Measurements from ENCODE around the gene PLA2G2C.
A peak's percentile ranks its signal among the peaks of the same experiment; 100 is the strongest.

The PLA2G2C gene

DNA sequence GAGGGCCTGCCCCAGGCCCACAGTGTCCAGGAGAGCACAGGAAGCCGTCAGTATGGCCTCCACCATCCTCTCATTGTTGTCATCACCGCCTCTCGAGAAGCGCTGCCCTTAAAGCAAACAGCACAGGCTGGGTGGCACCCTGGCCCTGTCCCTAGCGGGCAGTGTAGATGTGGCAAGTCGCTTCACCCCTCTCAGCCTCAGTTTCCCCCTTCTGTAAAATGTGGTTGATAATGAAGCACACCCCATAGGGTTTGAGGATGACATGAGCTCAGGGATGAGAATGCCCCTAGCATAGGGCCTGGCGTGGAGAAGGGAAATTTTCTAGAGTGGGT, 33.8 kb downstream of the PLA2G2C start:
- no peak for DNase-seq (ENCODE audit: low read depth in 2 of 2)

DNA sequence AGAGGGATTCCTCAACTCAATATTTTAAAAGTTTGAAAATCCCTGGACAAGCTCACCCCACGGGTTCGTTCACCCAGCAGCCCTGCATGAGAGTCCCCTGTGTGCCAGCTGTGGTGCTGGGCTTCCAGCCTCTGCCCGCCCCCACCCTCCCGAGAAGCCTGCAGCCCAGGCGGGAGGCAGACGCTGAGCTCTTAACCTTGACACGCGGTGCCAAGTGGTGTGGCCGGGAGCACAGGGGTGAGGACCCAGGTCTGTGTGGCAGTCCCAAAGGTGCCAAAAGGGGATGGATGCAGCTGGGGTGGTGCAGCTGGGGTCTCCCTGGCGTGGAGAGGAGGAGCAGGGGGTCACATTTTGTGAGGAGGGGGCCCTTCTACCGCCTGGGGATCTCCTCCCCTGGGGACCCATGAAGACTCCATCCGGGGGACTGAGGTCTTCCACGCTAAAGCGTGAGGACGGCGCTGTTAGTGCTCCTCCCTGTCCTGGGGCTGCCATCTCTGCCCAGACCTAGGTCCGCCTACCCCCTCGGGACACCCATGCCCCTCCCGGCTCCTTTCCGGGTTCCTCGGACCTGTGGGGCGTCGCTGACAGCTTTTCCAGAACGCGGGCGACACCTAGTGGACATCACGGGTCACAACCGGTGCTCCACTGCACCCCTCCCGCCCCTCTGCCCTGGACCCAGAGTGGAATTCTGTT, 34.3 kb downstream of the PLA2G2C start:
- DNase-seq (ENCODE audit: low read depth in 2 of 2) = peak; percentile 69 to 72

DNA sequence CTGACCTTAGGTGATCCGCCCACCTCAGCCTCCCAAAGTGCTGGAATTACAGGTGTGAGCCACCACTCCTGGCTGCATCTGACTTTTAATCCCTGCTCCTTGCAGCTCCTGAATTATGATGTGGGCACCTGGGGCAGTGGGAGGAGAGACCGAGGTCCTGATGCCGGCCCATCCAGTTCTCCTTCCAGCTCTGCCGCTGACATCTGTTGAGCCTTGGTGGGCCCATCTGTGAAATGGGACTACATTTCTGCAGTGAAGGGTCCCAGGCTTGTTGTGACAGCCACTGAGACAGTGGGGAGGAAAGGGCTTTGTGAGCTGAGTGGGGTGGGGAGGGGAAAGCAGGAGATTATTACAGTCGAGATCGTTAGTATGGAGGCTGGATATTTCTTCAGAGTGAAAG, 35.3 kb downstream of the PLA2G2C start:
- DNase-seq (ENCODE audit: low read depth in 2 of 2) = no peak

DNA sequence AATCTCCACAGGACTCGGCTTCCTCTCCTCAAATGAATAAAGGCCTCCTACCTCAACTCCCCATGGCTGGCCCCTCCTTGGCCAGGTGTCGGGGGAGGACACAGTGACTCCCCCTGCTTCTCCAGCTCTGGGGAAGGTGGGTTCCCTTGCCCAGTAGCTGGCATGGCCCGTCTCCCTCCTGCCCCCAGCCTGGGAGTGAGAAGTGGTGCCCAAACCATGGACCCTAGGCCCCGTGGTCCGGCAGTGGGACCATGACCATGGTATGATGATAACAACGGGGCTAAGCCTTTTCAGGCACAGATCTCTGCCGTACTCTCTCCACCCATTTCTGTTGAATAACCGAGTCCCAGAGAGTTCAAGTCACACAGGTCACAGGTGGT, 36.0 kb downstream of the PLA2G2C start:
- DNase-seq (ENCODE audit: low read depth in 2 of 2) = no peak

DNA sequence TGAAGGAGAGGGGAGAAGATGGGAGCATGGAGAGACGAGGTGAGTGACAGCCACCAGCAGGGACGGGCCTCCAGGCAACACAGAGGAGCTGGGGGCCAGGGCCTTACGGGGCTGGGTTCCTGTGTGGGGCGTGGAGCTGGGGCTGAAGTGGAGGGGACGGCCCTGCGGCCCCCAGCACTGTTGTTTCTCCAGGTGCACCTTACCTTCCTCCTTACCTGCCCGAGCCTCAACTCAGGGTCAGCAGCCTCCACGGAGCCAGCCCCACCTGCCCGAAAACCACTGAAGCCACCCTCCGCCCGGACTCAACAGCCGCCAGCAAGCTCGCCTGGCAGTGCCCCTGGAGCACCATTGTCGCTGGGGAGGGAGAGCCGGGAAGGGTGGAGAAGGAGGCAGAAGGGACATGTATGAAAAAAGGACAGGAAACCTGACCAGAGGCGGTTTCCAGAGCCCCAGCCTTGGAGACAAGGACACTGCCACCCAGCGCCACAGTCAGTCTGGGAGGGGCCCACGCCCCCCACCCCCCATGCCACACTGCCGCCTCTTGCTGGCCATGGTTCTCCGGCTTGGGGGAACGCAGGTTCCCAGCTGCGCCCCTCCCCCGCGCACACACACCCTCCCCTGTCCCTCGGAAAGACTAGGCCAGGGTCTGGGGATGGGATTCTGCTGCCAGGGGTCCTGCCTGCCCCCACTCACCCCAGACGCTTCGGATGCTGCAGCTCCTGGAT, 36.6 kb downstream of the PLA2G2C start:
- DNase-seq (ENCODE audit: low read depth in 2 of 2) = no peak

DNA sequence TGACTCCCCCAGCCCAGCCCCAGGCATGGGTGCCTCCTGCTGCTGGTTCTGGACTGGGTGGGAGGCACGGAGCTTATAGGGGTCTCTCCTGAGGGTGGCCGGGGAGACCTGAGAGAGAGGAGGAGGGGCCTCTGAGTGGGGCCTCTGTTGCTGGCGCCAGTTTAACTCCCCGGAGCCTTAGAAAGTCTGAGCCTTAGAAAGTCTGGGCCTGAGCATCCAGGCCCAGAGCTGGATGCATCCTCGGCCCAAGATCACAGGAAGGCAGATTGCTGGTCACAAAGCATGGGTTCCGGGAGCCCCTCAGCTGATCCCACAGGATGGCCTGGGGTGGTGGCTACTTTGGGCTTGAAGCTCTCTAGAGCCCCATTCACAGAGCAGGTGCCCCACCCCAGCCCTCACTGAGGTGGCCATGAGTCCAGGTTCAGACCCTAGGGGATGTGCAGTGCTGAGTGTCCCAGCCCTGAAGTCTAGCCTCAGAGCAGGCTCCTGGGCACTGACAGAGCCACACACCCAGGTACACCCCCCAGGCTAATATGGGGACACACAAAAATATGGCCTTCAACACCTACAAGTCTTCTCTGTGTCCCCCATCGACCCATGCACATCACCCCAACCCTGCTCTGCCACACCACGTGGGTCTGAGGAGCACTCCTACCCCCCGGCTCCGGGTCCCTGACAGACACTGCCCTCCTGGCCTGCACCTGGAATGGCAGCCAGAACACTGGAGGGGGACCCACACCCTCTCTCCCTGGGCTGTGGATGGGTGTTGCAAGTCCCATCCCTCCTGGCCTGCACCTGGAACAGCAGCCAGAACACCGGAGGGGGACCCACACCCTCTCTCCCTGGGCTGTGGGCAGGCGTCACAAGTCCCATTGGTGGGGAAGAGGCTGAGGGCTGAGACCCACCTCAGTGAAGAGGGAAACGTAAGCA, 37.5 kb downstream of the PLA2G2C start:
- no peak for DNase-seq (ENCODE audit: low read depth in 2 of 2)

DNA sequence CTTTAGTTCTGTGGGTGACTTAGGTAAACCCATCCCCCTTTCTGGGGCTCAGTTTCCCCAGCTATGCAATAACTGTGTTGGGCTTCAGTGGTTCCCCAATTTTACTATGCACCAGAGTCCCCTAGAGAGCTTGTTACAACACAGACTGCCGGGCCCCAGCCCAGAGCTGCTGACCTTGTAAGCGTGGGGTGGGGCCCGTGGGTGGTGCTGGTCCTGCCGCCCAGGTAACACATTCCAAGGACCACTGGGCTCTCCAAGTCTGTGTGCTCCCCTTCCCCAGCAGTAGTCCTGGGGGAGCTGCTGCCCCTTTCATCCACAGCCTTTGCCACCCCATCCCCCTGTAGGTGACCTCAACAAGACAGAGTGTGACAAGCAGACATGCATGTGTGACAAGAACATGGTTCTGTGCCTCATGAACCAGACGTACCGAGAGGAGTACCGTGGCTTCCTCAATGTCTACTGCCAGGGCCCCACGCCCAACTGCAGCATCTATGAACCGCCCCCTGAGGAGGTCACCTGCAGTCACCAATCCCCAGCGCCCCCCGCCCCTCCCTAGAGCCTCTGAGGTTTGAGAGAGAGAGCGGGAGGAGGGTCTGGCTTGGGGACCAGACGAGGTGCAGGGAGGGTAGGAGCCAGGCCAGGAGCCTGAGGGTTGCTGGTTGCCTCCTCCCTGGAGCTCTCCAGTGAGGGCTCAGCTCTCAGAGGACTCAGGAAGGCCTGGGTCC, 38.3 kb downstream of the PLA2G2C start:
- no peak for DNase-seq (ENCODE audit: low read depth in 2 of 2)

DNA sequence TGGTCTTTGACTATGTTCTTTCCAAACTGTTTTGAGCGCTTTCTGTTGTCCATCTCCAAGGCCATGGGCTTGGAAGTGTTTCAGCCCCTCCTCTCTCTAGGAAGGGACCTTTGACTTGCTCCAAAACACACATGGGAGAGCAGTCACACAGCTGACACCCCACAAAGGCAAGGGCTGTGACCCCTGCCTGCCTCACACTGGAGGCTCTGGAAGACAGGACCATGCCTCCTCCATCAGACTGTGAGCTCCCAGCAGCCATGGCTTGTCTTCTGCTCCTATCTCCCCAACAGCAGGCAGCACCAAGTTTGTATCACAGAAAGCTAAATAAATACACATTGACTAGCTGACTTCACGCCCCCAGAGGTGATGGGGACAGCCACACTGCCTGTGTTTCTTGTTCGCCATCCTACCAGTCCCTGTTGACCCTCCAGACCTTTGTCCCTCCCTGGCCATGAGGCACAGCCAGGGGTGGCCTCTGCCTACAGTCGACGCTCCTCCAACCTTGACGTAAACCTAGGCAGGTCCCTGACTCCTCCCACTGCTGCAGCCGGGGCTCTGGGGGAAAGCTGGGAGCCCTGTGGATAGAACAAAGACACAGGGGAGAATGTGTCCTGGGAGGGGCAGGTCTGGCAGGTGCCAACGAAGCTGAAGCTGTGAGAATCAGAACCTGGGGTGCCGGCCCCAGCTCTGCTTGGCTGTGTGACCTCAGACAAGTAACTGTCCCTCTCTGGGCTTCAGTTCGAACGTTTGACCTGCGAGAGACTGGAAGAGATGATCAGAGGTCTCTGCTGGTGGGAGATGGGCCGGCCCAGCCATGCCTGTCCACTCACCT, 42.4 kb downstream of the PLA2G2C start:
- no peak for DNase-seq (ENCODE audit: low read depth in 2 of 2)

DNA sequence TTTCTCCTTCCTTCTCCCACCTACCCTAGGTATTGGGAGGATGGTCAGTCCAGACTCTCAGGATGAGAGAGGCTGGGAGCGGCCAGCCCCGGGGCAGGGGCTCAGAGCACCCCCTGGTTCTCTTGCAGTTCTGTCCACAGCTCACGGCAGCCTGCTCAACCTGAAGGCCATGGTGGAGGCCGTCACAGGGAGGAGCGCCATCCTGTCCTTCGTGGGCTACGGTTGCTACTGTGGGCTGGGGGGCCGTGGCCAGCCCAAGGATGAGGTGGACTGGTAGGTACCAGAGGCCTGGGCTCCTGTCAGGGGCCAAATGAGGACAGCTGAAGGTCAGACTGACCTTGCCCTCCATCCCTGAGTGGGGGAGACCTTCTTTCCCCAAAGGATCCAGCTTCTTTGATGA, 43.0 kb downstream of the PLA2G2C start:
- no peak for DNase-seq (ENCODE audit: low read depth in 2 of 2)

DNA sequence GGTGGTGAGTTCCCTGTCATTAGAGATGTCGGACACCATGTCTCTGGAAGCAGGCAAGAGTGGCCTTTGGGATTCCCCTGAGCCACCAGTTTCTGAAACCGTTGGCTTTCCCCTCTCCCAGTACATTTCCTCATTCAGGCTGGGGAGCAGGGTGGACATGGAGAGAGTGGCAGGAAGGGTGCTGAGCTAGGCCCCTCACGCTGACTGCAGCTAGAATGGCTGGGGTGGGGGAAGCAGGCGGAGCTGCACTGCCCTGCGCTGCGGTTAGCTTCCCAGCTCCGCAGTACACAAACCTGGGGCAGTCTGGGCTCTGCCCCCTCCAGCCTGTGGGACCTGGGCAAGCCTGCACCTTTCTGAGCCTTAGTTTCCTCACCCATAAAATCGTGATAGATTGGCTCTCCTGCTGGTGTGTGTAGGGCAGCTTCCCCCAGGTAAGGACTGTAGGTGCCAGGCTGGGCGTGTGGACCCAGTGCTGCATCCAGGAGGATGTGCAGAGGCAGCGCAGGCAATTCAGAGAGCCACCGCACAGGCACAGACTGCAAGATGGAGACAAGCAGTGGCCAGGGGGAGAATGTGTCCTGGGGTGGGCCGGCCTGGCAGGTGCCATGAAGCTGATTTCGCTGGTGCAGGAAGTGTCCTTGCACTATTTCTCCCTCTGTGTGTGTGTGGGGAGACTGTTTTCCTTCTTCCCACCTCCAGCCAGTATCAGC, 44.2 kb downstream of the PLA2G2C start:
- no peak for DNase-seq (ENCODE audit: low read depth in 2 of 2)

DNA sequence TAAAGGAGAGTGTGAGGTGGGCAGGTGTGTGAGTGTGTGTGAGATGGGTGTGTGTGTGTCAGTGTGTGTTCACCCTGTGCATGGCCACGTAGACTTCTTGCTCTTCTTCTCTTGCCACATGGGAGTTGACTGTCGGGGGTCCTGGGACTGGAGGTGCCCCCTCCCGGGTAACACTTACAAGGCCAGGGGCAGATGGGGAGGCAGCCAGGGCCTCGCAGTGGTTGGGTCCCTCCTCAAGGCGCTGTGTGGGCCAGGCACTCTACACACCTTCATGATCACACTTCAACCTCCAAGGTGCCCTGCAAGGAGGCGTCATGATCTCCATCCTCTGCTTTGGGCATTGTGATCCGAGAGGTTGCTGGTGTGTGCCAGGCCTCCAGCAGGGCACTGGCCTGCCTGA, 44.9 kb downstream of the PLA2G2C start:
- DNase-seq (ENCODE audit: low read depth in 2 of 2) = no peak

DNA sequence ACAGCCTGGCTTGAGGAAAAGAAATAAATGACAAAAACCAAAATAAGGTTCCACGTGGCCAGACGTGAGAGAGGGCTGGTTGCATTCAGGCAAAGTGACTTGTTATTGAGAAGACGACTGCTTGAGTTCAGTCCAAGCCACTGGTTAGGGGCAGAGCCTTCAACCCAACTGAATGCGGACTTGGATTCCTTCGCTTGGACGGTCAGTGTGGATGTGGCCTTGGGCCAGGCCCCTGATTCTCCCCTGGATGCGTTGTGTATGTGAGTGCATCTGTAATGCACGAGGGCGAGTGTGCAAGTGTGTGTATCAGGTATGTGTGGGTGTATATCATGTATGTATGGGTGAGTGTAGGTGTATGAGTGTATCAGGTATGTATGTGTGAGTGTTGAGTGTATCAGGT, 45.3 kb downstream of the PLA2G2C start:
- no peak for DNase-seq (ENCODE audit: low read depth in 2 of 2)

DNA sequence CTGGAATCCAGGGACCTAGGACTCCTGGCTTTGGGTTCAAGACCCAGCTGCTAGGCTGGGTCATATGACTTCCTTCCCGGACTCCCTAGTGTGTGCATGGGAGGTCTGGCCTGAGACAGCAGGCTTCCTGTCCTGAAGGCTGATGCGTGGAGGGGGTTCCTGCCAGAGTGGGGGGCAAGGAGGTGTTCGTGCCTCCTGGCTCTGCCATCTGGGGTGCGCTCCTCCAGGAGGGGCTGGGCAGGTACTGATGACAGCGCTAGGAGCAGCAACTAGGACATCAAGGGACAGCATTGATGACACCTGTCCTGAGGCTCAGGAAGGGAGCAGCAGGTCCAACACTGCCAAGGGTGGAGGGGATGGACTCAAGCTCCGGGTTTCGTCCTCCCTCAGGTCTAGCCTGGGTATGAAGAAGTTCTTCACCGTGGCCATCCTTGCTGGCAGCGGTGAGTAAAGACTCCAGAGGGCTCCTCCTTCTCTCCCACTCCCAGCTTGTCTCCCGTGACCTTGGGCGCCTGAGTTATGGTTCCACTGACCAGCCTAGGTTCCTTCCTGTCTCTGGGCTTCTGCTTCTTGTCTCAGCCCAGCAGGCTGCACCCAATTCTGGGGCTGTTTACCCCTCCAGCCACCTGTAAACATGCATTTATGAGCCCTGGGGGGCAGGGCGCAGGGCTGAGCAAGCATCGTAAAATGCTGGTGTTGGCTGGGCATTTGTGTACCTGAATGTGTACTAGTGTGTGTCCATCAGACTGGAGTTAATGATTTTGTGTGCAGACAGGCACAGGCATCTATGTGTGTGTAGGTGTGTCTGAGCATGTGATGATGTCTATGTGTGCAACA, 46.3 kb downstream of the PLA2G2C start:
- no peak for DNase-seq (ENCODE audit: low read depth in 2 of 2)

DNA sequence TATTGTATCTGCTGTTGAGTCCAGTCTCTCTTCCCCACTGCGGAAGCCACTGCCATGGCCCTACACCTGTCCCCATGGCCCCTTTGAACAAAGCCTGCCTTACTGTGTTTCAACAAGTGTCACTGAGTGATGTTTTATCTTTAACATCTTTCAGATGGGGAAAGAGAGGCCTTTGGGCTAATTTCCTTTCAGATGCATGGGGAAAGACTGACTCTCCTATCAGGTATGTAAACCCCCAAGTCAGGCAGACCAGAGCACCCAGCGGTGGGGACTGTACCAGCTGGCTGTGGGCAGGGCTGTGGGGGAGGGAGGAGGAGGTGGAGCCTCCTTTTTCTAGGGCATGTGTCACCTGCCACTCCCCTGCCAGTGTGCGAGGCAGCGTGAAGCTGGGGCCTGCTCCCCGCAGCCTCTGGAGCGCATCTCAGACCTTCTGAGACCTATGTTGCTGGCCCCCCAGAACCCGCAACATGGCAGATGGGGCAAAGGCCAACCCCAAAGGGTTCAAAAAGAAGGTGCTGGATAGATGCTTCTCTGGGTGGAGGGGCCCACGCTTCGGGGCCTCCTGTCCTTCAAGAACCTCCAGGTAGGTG, 47.3 kb downstream of the PLA2G2C start, which contains the start of gene PLA2G2F:
Gene PLA2G2F (plus strand): TSS at position 363 of the 590 bp plus-strand sequence. CDS start 105 bp downstream, at position 468.
- no peak for DNase-seq (ENCODE audit: low read depth in 2 of 2)

DNA sequence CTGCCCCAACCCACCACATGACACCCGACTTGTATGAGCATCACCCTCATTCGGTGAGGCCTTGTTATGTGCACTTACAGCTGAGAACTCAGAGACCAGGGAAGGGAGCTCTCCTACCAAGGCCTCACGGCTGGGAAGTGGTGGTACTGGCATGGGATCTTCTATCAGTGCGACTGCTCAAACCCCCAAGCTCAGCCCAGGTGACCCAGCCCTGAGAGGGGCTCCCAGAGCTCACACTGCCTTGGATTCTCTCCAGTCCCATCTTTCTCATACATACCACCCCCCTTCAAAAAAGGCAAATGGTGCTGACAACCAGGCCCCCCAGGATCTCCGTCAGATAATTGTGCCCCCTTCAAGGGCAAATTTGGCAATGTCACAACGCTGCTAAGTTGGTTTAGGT, 48.0 kb downstream of the PLA2G2C start:
- no peak for DNase-seq (ENCODE audit: low read depth in 2 of 2)

DNA sequence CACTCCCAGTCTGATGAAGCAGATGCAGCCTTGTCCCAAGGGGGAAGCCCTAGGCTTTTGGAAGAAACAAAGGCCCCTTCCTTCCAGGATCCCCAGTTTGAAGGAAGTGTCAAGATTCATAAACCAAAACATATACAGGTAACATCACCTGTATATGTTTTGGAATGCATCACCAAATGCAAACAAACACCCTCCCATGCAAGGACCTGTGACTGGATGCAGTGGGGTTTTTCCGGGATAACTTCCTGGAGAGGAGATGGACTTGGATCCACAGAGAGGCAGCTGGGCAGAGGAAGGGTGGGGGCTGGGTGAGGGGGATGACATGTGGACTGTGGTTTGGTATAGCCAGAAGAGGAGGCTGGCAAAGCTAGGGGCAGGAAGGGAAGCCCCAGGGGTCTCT, 48.7 kb downstream of the PLA2G2C start:
- DNase-seq (ENCODE audit: low read depth in 2 of 2) = no peak

DNA sequence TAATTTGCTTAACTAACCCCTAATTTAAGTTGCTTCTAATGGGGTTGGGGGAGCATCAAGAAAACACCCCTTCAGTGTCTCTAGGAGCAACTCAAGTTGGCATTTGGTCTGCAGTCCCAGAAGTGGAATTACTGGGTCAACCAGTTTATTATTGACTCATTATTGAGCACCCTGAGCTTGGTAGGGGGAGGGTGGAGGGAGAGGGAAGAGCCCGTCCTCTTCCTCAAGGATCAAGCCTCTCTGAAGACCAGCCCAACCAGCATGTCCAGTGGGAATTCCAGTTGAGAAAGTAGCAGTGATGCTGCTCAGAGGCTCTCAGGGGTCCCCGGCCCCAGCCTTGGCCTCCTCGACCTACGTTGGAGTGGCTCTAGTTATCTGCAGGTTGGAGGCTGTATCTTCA, 49.3 kb downstream of the PLA2G2C start:
- no peak for DNase-seq (ENCODE audit: low read depth in 2 of 2)

DNA sequence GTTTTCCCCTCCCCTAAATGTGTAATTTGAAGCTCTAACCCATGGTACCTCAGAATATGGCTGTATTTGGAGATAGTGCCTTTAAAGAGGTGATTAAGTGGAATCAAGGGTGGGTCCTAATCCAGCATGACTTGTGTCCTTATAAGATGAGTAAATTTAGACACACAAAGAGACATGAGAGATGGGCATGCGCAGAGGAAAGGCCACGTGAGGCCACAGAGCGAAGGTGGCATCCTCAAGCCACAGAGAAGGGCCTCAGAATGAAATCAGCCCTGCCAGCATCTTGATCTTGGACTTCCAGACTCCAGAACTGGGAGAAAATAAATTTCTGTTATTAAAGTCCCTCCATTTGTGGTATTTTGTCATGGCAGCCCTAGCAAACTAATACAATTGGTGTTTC, 50.1 kb downstream of the PLA2G2C start:
- no peak for DNase-seq (ENCODE audit: low read depth in 2 of 2)

DNA sequence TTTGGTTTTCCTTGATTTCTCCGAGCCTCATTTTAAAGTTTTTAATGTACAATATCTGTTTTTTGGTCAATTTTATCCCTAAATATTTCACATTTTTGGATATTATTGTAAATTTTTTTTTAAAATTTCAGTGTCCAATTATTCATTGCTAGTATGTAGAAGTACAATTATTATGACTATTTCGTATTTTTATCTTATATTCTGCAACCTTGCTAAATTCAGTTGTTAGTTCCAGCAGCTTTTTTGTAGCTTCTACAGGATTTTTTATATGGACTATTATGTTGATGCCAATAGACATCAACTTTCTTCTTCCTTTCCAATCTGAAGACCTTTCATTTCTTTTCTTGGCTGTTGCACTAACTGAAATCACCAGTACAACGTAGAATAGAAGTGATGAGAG, 51.3 kb downstream of the PLA2G2C start:
- no peak for DNase-seq (ENCODE audit: low read depth in 2 of 2)
